Colon (tissue), 2 donors: ENCODE data around the gene PSMB10.
"Not testable (repeated sequence)": the region's sequence is repeated elsewhere in the genome, so short reads cannot be mapped to it uniquely, and the experiment has no call there.

Experiments
- FAIRE-seq: peaks from 2 replicates; lab custom pipeline; 2012; peaks lifted over from hg19 to GRCh38; lab: Jason Lieb, UNC
- donor health status: control.
- donor health status: control.

Gene PSMB10

DNA sequence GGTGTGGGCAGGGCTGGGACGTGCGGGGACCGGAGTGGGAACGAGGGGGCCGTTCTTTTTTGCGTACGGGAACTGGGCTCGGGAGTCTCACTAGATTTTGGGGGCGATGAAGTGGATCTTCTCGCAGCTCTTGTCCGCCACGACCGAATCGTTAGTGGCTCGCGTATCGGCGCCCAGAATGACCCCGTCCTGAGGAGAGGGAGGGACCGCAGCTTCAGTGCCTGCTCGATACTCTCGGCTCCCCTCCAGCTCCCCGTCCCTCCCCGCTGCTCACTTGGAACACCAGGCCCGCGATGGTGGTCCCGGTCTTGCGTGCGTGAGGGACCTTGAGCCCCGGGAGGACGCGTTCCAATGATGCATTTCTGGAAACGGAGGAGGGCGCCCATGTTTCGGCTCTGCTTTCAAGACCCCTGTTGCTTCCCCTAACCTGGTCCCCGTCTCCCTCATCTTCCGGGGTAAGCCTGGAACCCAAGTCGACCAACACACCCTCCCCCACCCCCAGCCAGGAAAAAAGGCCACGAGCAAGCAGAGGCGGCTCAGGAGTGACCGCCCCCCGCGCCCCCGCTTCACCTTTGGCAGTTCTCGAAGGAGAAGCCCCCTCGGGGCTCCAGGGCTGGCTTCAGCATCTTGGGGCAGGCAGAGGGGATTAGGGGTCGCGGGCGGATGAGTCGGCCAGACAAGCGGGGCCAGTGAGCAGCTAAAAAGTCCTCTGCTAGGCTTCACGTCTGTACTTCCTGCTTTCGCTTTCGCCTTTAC is at the start of gene PSMB10:
TSS of gene PSMB10 (minus strand) at position 727 of the 756 bp plus-strand sequence. CDS start at position 626, 101 bp downstream.
- no peak for FAIRE-seq

DNA sequence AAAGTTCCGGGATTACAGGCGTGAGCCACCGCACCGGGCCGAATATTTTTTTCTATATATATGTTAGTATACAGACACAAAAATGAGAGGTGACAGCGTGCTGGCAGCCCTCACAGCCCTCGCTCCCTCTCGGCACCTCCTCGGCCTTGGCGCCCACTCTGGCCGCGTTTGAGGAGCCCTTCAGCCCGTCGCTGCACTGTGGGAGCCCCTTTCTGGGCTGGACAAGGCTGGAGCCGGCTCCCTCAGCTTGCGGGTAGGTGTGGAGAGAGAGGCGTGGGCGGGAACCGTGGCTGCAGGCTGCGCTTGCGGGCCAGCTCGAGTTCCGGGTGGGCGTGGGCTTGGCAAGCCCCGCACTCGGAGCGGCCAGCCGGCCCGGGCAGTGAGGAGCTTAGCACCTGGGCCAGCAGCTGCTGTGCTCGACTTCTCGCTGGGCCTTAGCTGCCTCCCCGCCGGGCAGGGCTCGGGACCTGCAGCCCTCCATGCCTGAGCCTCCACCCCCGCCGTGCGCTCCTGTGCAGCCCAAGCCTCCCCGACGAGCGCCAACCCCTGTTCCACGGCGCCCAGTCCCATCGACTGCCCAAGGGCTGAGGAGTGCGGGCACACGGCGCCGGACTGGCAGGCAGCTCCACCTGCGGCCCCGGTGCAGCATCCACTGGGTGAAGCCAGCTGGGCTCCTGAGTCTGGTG is 45.5 kb upstream of the PSMB10 start:
- no peak for FAIRE-seq

DNA sequence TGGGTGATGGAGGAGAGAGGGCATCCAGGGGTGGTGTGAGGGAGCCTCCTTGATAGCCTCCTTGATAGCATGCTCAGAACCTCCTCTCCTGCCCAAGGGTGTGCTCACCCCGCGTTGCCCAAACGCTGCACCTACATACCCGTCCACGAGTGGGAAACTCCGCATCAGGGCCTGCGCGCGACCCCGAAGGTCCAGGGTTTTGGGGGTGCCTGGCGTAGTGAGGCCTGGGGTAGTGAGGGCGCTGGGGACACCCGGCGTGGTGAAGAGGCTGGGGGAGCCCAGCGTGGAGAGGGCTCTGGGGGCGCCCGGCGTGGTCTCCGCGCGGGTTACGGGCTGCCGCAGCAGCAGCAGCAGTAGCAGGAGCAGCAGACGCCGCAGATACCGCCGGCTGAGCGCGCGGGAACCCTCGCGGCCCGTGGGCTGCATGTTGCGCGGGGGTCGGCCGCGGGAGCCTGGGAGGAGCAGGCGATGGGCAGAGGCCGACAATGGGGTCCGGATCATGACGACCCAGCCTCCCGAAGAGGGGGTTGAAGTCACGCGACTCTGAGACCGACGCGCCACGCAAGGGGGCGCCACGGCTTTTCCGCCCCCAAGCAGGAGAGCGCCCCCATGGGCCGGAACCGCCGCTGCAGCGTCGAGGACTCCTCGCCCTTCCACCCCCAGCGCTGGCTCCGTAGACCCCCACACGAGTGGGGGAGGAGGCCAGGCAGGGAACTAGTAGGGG is 43.5 kb upstream of the PSMB10 start, which contains the start of gene DPEP3:
TSS of gene DPEP3 (minus strand) at position 545 of the 724 bp plus-strand sequence. CDS start at position 426, 119 bp downstream.
- no peak for FAIRE-seq

GRCh38 chr16:67977469-67978227 is 41.0 kb upstream of the PSMB10 start:
- no peak for FAIRE-seq

DNA sequence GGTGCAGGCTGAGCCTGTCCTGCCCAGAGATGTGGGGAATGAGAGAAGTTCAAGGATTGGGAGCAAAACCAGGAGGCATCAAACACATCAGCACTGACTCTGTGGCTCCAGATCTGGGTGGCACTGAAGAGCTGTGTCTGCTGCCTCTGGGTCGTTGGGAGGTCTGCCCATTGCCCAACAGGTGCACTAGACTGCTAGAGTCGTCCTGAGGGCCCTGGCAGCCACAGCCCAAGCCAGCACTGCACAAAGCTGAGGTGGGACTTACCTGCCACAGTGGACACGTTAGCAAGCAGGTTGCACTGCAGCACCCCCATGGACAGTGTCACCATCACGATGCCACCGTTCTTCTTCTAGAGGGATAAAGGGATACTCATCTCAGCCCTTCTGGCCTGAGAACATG is 40.4 kb upstream of the PSMB10 start:
- FAIRE-seq: no peak

DNA sequence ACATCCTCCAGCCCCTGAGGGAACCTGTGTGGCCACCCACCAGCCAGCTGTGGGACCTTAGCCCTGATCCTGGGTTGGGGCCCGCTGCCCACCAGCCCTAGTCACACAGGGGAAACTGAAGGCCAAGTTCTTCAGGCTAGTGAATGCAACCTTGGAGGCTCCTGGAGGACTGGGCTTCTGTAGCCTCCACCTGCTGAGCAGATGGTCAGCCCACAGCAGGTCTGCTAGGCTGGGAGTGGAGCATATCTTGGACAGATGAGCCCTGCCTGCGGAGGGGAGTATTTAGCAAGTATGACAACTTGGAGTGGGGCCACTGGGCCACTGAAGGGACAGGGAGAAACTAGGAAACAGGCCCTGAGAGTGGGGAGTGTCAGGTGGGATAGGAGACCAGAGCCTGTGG is 39.6 kb upstream of the PSMB10 start:
- no peak for FAIRE-seq

- no peak for FAIRE-seq
These were observed 38.9 kb upstream of the PSMB10 start for GRCh38 chr16:67975321-67976105.

- FAIRE-seq: not testable (repeated sequence)
These were observed 35.6 kb upstream of the PSMB10 start for GRCh38 chr16:67972285-67972684.

GRCh38 chr16:67971111-67971510 is 34.5 kb upstream of the PSMB10 start:
- FAIRE-seq: no peak

- no peak for FAIRE-seq
These were observed 32.8 kb upstream of the PSMB10 start for GRCh38 chr16:67969254-67970039.

- no peak for FAIRE-seq
These were observed 32.0 kb upstream of the PSMB10 start, which contains the start of gene SLC12A4 for GRCh38 chr16:67968400-67969253. SLC12A4 (minus strand) TSS chr16:67968637; CDS start chr16:67968553, 84 bp downstream.

GRCh38 chr16:67967958-67968399 is 31.3 kb upstream of the PSMB10 start:
- FAIRE-seq: no peak

DNA sequence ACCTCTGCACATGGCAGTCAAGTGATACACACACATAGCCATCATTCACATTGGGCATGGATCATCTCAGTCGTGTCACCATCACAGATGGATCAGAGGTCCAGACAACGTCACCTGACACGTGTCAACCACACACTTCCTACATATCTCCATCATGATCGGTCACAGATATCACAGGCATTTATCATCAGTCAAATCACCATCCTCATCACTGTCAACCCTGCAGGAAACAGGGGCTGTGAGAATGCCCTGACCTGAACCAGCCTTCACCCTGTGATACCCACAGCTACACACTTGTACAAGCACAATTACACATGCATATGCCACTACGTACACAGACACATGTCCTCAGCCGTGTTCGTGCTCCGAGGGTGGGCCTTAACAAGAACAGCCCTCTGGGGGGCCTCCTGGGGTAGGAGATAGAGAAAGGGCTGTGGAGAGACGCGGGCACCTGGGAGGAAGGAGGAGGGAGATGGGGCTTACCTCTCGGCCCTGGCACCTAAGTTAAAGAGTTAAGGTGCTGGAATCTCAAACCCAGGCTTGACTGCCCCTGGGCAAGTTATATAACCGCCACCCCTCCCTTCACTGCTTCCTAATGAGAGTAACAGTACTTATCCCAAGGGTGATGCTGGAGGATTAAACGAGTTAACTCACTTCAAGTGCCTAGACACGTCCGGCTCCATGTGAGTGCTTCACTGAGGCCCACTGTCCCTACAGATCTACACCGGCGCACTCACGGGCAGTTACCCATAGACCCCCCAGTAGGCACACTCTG is 30.7 kb upstream of the PSMB10 start:
- FAIRE-seq: no peak

- FAIRE-seq: no peak
These were observed 30.0 kb upstream of the PSMB10 start for GRCh38 chr16:67966549-67967182.

GRCh38 chr16:67965668-67966548 is 29.3 kb upstream of the PSMB10 start:
- FAIRE-seq: no peak

GRCh38 chr16:67964477-67965131 is 28.0 kb upstream of the PSMB10 start:
- no peak for FAIRE-seq
